ENCODE data around the gene SDK1.

Gene SDK1

GRCh38 chr7:4226524-4226882 is 925.5 kb downstream of the SDK1 start:
- Histone ChIP-seq H3K9me3 (ENCODE audit: severe bottlenecking) (peaks cover 2% of the 10 kb centered on the region), H3K27ac (no peak overlapping the region), H3K36me3 (no peaks in the 10 kb centered on the region), H3K27me3 (ENCODE audit: insufficient read depth, low read depth, severe bottlenecking) (no peaks in the 10 kb centered on the region), H3K4me3 (ENCODE audit: low read depth, low read length) (no peak overlapping the region)
- peak; percentile 76 for TF ChIP-seq CTCF (IDR thresholded peaks at IDR 0.05; ENCODE audit: low read depth, low read length)
- peak; percentile 47 for DNase-seq

- DNase-seq = peak; percentile 18
- no peaks in the 10 kb centered on the region for H3K27me3 ChIP-seq (ENCODE audit: insufficient read depth, low read depth, severe bottlenecking)
- no peak overlapping the region for H3K27ac ChIP-seq
- no peaks in the 10 kb centered on the region for H3K36me3 ChIP-seq
- no peak overlapping the region for H3K4me3 ChIP-seq (ENCODE audit: low read depth, low read length)
- TF ChIP-seq CTCF (IDR thresholded peaks at IDR 0.05; ENCODE audit: low read depth, low read length) = no peak
- H3K9me3 ChIP-seq (ENCODE audit: severe bottlenecking) = peaks cover 2% of the 10 kb centered on the region
These were observed 926.3 kb downstream of the SDK1 start for GRCh38 chr7:4227105-4228010.

GRCh38 chr7:4230352-4230751 is 929.3 kb downstream of the SDK1 start:
- Histone ChIP-seq H3K36me3 (no peaks in the 10 kb centered on the region), H3K27me3 (ENCODE audit: insufficient read depth, low read depth, severe bottlenecking) (no peaks in the 10 kb centered on the region), H3K4me3 (ENCODE audit: low read depth, low read length) (no peak overlapping the region), H3K27ac (no peak overlapping the region), H3K9me3 (ENCODE audit: severe bottlenecking) (no peaks in the 10 kb centered on the region)
- no peak for TF ChIP-seq CTCF (IDR thresholded peaks at IDR 0.05; ENCODE audit: low read depth, low read length)
- no peak for DNase-seq

- no peaks in the 10 kb centered on the region for H3K27me3 ChIP-seq (ENCODE audit: insufficient read depth, low read depth, severe bottlenecking)
- no peak for TF ChIP-seq CTCF (IDR thresholded peaks at IDR 0.05; ENCODE audit: low read depth, low read length)
- H3K36me3 ChIP-seq = no peaks in the 10 kb centered on the region
- H3K4me3 ChIP-seq (ENCODE audit: low read depth, low read length) = no peak overlapping the region
- no peak for DNase-seq
- no peaks in the 10 kb centered on the region for H3K9me3 ChIP-seq (ENCODE audit: severe bottlenecking)
- no peak overlapping the region for H3K27ac ChIP-seq
These were observed 932.1 kb downstream of the SDK1 start for GRCh38 chr7:4233146-4233545.

GRCh38 chr7:4233621-4234497 is 932.8 kb downstream of the SDK1 start:
- no peaks in the 10 kb centered on the region for H3K27me3 ChIP-seq (ENCODE audit: insufficient read depth, low read depth, severe bottlenecking)
- H3K27ac ChIP-seq = no peak overlapping the region
- H3K36me3 ChIP-seq = no peaks in the 10 kb centered on the region
- H3K9me3 ChIP-seq (ENCODE audit: severe bottlenecking) = no peaks in the 10 kb centered on the region
- no peak overlapping the region for H3K4me3 ChIP-seq (ENCODE audit: low read depth, low read length)
- no peak for DNase-seq
- TF ChIP-seq CTCF (IDR thresholded peaks at IDR 0.05; ENCODE audit: low read depth, low read length) = no peak
